GM18498 (cell line): ENCODE data around the gene KBTBD3.

Source experiments
- ATAC-seq: cut with Tn5 transposase; IDR thresholded peaks from one replicate; pipeline ENCODE4 v1.9.1; 2021; ENCODE audit warnings: mild to moderate bottlenecking, moderate library complexity; ENCODE audit not compliant: unreplicated experiment

Gene KBTBD3

GRCh38 chr11:106076919-106077608 is at the start of gene KBTBD3:
KBTBD3 (minus strand) TSS chr11:106077347; CDS start chr11:106059097, 18,250 bp downstream.
- peak; percentile 95 for ATAC-seq

- ATAC-seq, result no peak
These were observed 44.6 kb upstream of the KBTBD3 start for GRCh38 chr11:106121570-106122320.

- no peak for ATAC-seq
These were observed 28.8 kb upstream of the KBTBD3 start for GRCh38 chr11:106105986-106106385.

- no peak for ATAC-seq
These were observed 24.7 kb upstream of the KBTBD3 start for GRCh38 chr11:106101819-106102218.

- no peak for ATAC-seq
These were observed 24.2 kb upstream of the KBTBD3 start for GRCh38 chr11:106101370-106101769.

GRCh38 chr11:106098893-106099553 is 21.9 kb upstream of the KBTBD3 start:
- ATAC-seq, result no peak

- peak; percentile 36 for ATAC-seq
These were observed 15.3 kb upstream of the KBTBD3 start for GRCh38 chr11:106092446-106092845.

- peak; percentile 97 for ATAC-seq
These were observed 14.5 kb upstream of the KBTBD3 start for GRCh38 chr11:106091480-106092123.

GRCh38 chr11:106088896-106089295 is 11.7 kb upstream of the KBTBD3 start:
- no peak for ATAC-seq

GRCh38 chr11:106087815-106088435 is 10.8 kb upstream of the KBTBD3 start:
- peak; percentile 21 for ATAC-seq

- no peak for ATAC-seq
These were observed 9.7 kb upstream of the KBTBD3 start for GRCh38 chr11:106086850-106087249.

- no peak for ATAC-seq
These were observed 9.0 kb upstream of the KBTBD3 start for GRCh38 chr11:106086135-106086534.

- no peak for ATAC-seq
These were observed 4.9 kb upstream of the KBTBD3 start for GRCh38 chr11:106082096-106082495.

GRCh38 chr11:106077609-106078455 is 685 bp upstream of the KBTBD3 start, which contains the start of gene AASDHPPT:
AASDHPPT (plus strand) TSS chr11:106077662; CDS start chr11:106077711, 49 bp downstream.
- ATAC-seq, result peak; percentile 21

GRCh38 chr11:106076171-106076918 is 802 bp downstream of the KBTBD3 start:
- no peak for ATAC-seq

GRCh38 chr11:106072804-106073203 is 4.3 kb downstream of the KBTBD3 start:
- ATAC-seq, result no peak

GRCh38 chr11:106070606-106071005 is 6.5 kb downstream of the KBTBD3 start:
- no peak for ATAC-seq

GRCh38 chr11:106063009-106063408 is 14.1 kb downstream of the KBTBD3 start:
- ATAC-seq, result peak; percentile 53
